Heart left ventricle (tissue), 13 donors: ENCODE data around the gene DNAH14.

Experiments used
- CTCF ChIP-seq, 12 donors: fragments of 200-600 bp; sonication (generic) in 4 of 12; IDR thresholded peaks; one replicate each; pipeline versions ENCODE4 v1.5.0 to v1.8.0; 2018 to 2022; ENCODE audit warnings: antibody characterized with exemption in 12 of 12, mild to moderate bottlenecking in 5 of 12
- POLR2A ChIP-seq, 2 donors: fragments of 450-650 bp; IDR thresholded peaks; one replicate each; pipeline ENCODE4 v1.6.1; 2017; ENCODE audit warnings: antibody characterized with exemption in 2 of 2, mild to moderate bottlenecking in 2 of 2, moderate library complexity in 2 of 2
- donor health status: ischemic (EF 13 %, LVEDD 7.1; RV severe dilation, severe dysfunction).
- donor health status: DM: no; HTN: yes; CAD: no.
- donor health status: DM: no; HTN: no; CAD: no.
- donor health status: ischemic (EF 25% LVEDD 6.9; RV normal size, moderate dysfunction).
- donor health status: ischemic (EF 25% LVEDD 5.7; RV mildly dilated, moderate dysfunction).
- donor health status: ischemic (EF 35%, LVEDD 5.7; RV mildly dilated, moderate dysfunction).
- donor health status: nonischemic (EF 11% LVEDD 7.7; RV severe dilation, severe dysfunction).
- donor health status: DM: yes; HTN: yes; CAD: no.
- donor health status: PGD.
- donor health status: ischemic (EF 29% LVEDD 5.4; RV normal size, mild dysfunction).
- donor health status: nonischemic (EF 23%, LVEDD 6.1; RV moderate dilation, normal function).

GRCh38 chr1:225422031-225422605, 492.6 kb downstream of the DNAH14 start:
- no peak for TF ChIP-seq CTCF (IDR thresholded peaks at IDR 0.05)
- no peak for TF ChIP-seq POLR2A (IDR thresholded peaks at IDR 0.05)
